Gastroesophageal sphincter (tissue), 4 donors: ENCODE results near the gene UPK3B. TPM values are rescaled to one million over a fixed set of nuclear protein-coding genes. Genes with fewer than 3 reads are reported as not detected.
"Not testable (repeated sequence)": the region's sequence is repeated elsewhere in the genome, so short reads cannot be mapped to it uniquely, and the experiment has no call there.

Experiments used
- ATAC-seq: fragments of 150-250 bp; one replicate; pipeline ENCODE4 v1.9.1; 2016; ENCODE audit warnings: mild to moderate bottlenecking, moderate library complexity
- H3K27ac ChIP-seq, 4 donors: fragments of 200-600 bp; sonication (generic) in 3 of 4; 1 replicate in 3 of 4; 2 replicates in 1 of 4; pipeline ENCODE4 v1.5.1; 2016 to 2019
- H3K27me3 ChIP-seq: fragments of 200-600 bp; sonication (generic); one replicate; pipeline ENCODE4 v1.5.1; 2019
- H3K36me3 ChIP-seq, 2 donors: fragments of 200-600 bp; sonication (generic); one replicate each; pipeline ENCODE4 v1.5.1; 2019; ENCODE audit warnings: control low read depth in 1 of 2
- H3K4me1 ChIP-seq, 3 donors: fragments of 200-600 bp; sonication (generic); 1 replicate in 2 of 3; 2 replicates in 1 of 3; pipeline ENCODE4 v1.5.1; 2016 to 2019; ENCODE audit warnings: control low read depth in 2 of 3
- H3K4me3 ChIP-seq, 2 donors: fragments of 200-600 bp; sonication (generic); one replicate each; pipeline ENCODE4 v1.5.1; 2019; ENCODE audit warnings: mild to moderate bottlenecking in 1 of 2, moderate library complexity in 1 of 2
- H3K9me3 ChIP-seq, 3 donors: fragments of 200-600 bp; sonication (generic); one replicate each; pipeline ENCODE4 v1.5.1; 2017 to 2019; ENCODE audit warnings: control low read depth in 2 of 3
- WGBS, 2 donors: methylation state at CpG; one replicate each; pipeline ENCODE4 v1.1.5; 2018; ENCODE audit warnings: low coverage in 1 of 2; 5-methylcytosine and 5-hydroxymethylcytosine counted together
- total RNA-seq, 4 donors: library from RNA; depleted of rRNA; stranded (reverse); fragments of >200 nt; gene quantifications; one replicate each; pipeline ENCODE4 v1.1.0, GENCODE V29; 2016

The UPK3B gene
- total RNA-seq, 4 donors from 2014 or later, result 0.40 to 0.81 TPM; not detected in 2

DNA sequence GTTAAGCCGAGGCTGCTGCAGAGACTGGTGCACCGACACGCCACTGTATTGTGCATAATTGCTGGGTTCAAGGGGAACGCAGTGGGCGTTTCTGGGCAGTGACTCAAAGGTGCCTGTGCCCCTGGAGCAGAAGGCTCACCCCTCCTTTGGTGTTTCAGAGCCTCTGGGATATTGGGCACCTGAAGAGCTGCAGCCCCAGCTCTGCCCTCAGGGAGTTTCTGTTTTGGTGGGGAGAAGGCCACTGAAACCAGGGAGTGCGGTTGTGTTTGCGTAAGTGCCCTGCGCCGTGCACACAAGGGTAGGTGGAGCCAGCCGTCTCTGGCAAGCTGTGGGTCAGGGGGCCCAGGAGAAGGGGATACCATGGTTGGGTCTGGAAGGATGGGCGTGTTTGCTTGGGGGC lies 34.1 kb upstream of the UPK3B start:
- peaks cover 0 to 21% of the 10 kb centered on the region in 2 donors for H3K36me3 ChIP-seq
- H3K4me1 ChIP-seq, H3K9me3 ChIP-seq, H3K4me3 ChIP-seq, ATAC-seq, H3K27ac ChIP-seq, H3K27me3 ChIP-seq: not testable (repeated sequence)
- no CpG with 5 or more reads among the region's 11 CpGs for WGBS, 2 donors

DNA sequence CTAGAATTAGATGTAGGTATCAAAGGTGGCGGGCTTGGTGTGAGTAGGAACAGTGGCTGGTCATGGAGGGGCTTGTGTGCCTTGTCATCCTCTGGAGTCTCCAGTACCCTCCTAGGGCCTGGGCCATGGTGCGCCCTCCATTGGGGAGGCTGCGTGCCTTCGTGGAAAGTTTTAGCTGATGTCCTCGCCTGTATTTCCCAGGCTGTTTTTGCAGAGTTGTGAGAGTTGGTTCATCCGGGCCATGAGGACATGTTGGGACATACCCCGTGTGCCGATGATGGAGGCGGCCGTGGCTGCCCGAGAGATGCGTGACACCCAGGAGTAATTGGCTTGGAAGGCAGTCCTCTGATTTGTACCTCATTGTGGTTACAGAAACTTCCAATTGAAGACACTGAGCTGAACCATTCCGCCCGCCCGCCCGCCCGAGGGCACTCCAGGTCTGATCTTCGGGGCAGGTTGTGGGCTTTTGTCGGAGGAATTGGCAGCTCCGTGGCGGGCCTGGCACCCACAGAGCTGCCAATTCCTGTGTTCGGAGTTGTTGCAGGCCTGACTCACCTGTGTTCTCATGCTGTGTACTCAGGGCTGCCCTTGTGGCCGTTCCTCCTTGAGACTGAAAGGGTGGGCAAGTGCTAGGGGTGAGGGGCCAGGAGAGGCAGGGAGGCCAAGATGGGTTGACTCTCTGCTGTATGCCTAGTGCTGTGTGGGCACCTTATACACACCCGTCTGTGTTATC lies 33.4 kb upstream of the UPK3B start:
- not testable (repeated sequence) for H3K27me3 ChIP-seq, H3K4me3 ChIP-seq, H3K4me1 ChIP-seq, H3K9me3 ChIP-seq, H3K27ac ChIP-seq, ATAC-seq
- no CpG with 5 or more reads among the region's 24 CpGs for WGBS, 2 donors
- peaks cover 0 to 21% of the 10 kb centered on the region in 2 donors for H3K36me3 ChIP-seq

DNA sequence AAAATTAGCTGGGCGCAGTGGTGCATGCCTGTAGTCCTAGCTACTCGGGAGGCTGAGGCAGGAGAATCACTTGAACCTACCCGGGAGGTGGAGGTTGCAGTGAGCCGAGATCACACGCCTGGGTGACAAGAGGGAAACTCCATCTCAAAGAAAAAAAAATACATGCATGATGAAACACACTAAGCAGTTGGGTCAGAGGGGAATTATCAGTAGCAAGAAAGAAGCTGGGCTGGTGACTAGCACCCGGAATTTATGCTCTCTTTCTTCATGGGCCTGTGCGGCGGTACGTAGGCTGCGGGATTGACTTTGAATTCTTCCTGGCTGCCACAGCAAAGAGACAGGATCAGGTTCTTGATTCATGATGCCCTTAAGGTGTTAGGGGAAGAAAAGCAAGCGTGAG lies 30.7 kb upstream of the UPK3B start:
- not testable (repeated sequence) for H3K9me3 ChIP-seq, ATAC-seq, H3K4me1 ChIP-seq, H3K27ac ChIP-seq, H3K27me3 ChIP-seq, H3K4me3 ChIP-seq
- peaks cover 0 to 39% of the 10 kb centered on the region in 2 donors for H3K36me3 ChIP-seq
- whole genome bisulfite sequencing, 2 donors, result 79 to 100% methylated on average over 1 to 4 of the region's 11 CpGs

DNA sequence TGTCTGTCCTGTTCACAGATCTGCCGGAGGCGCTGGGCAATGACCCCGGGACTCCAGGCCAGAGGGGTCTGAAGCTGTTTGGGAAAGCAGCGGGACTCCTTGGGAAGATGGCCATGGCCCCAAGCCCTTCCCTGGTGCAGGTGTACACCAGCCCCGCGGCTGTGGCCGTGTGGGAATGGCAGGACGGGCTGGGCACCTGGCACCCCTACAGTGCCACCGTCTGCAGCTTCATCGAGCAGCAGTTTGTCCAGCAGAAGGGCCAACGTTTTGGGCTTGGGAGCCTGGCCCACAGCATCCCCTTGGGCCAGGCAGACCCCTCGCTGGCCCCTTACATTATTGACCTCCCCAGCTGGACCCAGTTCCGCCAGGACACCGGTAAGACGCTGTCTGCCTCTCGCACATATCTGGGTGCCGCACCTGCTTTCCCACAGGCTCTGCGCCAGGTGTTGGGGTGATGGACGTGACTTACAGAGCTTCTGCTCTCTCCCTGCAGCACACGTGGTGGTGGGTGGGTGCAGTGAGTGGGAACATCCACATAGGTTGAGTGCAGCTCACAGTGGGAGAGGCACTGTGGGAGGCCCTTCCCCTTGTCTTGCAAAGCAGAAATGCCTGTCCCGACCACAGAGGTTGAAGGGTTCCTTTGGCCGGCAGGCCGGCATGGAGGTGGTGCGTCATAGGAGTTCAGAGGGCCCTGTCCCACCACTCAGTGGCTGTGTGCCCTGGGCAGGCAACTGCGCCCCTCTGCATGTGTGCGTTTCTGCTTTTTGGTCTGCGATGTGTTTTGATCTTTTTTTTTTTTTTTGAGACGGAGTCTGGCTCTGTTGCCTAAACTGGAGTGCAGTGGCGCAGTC lies 29.7 kb upstream of the UPK3B start:
- H3K27ac ChIP-seq, H3K9me3 ChIP-seq, H3K4me3 ChIP-seq, H3K27me3 ChIP-seq, ATAC-seq, H3K4me1 ChIP-seq: not testable (repeated sequence)
- peaks cover 0 to 39% of the 10 kb centered on the region in 2 donors for H3K36me3 ChIP-seq
- 93% methylated on average over 3 of the region's 29 CpGs; no CpG with 5 or more reads in 1 of the 2 donors for WGBS, 2 donors

DNA sequence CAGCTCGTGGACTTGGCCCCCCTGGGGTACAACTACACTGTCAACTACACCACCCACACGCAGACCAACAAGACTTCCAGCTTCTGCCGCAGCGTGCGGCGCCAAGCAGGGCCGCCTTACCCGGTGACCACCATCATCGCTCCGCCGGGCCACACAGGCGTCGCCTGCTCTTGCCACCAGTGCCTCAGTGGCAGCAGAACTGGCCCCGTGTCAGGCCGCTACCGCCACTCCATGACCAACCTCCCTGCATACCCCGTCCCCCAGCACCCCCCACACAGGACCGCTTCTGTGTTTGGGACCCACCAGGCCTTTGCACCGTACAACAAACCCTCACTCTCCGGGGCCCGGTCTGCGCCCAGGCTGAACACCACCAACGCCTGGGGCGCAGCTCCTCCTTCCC lies 27.7 kb upstream of the UPK3B start:
- 86 to 96% methylated on average over 3 to 4 of the region's 24 CpGs for WGBS, 2 donors
- not testable (repeated sequence) for H3K27ac ChIP-seq, H3K27me3 ChIP-seq, H3K9me3 ChIP-seq, ATAC-seq, H3K4me1 ChIP-seq, H3K4me3 ChIP-seq
- peaks cover 0 to 39% of the 10 kb centered on the region in 2 donors for H3K36me3 ChIP-seq

DNA sequence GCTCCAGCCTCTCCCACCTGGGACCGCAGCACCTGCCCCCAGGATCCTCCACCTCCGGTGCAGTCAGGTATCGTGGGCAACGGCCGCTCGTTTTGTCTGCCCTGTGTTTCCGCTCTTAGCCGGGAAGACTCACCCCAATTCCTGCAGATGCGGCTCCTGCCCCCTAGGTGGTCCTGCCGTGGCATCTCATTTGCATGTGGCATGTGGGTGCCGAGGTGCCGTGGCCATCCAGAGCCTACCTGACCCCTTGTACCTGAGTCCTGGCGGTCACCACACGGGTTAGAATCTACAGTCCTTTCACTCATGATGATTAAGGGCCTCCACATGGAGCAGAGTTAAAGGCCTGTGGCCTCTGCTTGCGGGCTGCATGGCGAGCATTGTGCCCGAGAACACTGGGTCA lies 27.3 kb upstream of the UPK3B start:
- not testable (repeated sequence) for H3K4me1 ChIP-seq, H3K27ac ChIP-seq, H3K4me3 ChIP-seq, ATAC-seq, H3K27me3 ChIP-seq, H3K9me3 ChIP-seq
- H3K36me3 ChIP-seq, result peaks cover 0 to 39% of the 10 kb centered on the region in 2 donors
- WGBS, 2 donors, result 81 to 100% methylated on average over 3 to 4 of the region's 17 CpGs

DNA sequence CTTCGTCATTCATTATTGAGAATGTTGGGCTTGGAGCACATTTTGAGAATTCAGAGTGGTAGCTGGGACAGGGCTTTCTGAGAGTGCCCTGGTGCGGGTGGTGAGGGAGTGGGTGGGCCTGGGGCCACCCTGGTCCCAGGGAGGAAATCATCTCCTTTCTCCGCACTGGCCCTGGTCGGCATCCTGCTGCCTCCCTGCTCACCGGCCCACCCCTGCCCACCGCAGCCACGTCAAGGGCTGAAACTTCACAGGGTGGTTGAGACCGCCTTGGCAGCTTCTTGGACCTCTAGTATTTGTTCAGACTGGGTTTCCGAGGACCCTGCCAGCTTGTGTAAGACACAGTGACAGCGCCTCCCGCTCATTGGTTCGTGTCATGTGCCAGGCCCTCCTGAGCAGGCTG lies 25.9 kb upstream of the UPK3B start:
- not testable (repeated sequence) for H3K4me1 ChIP-seq, ATAC-seq, H3K4me3 ChIP-seq, H3K27me3 ChIP-seq, H3K27ac ChIP-seq, H3K9me3 ChIP-seq
- H3K36me3 ChIP-seq, result peaks cover 0 to 39% of the 10 kb centered on the region in 2 donors
- no CpG with 5 or more reads among the region's 12 CpGs for WGBS, 2 donors

DNA sequence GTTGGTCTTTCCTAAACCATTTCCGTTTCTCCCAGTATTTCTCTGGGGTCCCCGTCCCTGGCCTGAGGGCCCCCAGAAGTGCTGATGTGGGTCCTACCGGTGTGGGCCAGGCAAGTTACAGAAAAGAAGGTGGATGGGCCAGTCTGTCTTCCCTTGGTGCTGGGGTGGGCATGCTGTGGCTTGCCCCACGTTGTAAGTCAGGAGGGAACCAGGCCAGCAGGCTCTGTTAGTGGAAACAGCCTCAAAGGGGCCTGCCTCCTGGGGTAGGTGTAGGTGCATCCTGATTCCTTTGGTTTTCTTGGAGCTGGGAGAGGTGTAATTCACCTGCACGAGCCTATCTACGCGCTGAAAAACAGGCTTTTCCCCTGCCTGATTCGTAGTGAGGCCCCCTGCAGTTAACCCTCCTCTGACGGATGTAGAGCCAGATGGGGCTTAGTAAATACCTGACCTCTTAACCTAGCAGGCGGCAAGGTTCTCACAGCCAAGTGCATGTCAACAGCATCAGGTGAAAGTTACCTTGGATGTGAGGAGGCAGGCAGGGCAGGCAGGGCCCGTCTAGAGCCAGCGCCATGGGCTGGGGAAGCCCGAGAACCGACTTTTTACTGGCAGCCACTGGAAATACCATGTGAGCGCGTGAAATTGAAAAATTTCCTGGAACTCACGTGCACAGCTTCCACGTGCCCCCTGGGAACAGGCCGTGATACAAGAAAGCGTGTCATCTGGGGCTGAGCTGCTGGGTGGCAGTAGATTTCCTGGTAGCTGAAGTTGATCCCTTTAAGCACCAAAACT lies 24.3 kb upstream of the UPK3B start:
- not testable (repeated sequence) for H3K27me3 ChIP-seq, H3K9me3 ChIP-seq, H3K4me3 ChIP-seq, H3K4me1 ChIP-seq, ATAC-seq, H3K27ac ChIP-seq
- WGBS, 2 donors, result no CpG with 5 or more reads among the region's 20 CpGs
- H3K36me3 ChIP-seq, result peaks cover 0 to 29% of the 10 kb centered on the region in 2 donors

DNA sequence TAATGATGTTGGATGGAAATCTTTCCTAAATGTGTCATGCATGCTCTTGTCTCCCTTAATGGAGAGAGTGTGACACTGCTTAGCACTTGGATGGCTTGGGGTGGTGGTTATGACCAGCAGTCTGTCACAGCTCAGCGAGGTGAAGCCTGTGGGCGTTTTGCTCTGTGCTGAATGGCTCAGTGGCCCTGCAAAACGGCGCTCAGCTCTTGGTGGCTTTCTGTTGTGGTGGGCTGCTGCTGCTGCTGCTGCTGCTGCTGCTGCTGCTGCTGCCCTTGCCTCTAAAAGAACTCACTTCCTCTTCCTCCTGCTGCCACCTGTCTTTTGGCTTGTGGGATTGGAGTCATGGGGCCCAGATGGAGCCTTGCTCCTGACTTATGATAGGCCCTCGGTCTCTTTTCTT lies 23.7 kb upstream of the UPK3B start:
- peaks cover 0 to 23% of the 10 kb centered on the region in 2 donors for H3K36me3 ChIP-seq
- H3K9me3 ChIP-seq, H3K4me1 ChIP-seq, H3K27ac ChIP-seq, ATAC-seq, H3K27me3 ChIP-seq, H3K4me3 ChIP-seq: not testable (repeated sequence)
- WGBS, 2 donors, result no CpG with 5 or more reads among the region's 5 CpGs

DNA sequence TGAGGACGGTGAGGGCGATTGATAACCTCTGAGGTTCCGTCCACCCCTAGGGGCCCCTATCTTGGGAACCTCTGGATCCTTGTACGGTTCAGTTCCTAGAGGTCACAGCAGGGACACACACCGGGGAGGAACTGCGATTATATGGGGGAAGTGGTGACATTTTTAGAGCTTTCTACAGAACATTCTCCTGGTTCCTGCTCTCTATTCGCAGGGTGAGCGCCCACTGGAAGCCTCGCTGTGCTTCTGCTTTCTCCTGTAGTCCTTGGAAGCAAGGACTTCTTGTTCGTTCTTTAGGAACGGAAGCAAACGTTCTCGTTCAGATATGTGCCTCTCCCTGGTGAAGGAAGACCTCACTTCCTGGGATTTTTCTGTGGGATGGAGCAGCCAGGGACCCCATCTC lies 22.4 kb upstream of the UPK3B start:
- ATAC-seq, result not testable (repeated sequence)

DNA sequence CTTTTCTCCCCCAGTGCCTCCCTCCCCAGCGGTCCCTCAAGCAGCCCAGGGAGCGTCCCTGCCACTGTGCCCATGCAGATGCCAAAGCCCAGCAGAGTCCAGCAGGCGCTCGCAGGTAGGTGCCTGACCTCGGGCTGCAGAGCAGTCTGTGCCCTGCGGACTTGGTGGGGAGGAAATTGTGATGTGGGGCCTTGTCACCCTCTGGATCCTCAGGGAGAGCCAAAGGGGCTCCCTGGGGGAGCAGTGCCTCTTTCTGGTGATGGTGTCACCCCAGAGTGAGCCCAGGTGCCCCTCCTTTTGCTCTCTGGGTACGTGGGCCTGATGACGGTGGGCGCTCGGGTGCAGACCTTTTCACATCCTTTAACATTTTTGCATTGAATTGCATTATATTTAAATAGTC lies 18.2 kb upstream of the UPK3B start:
- H3K27ac ChIP-seq, H3K4me1 ChIP-seq, H3K4me3 ChIP-seq, H3K9me3 ChIP-seq, ATAC-seq, H3K27me3 ChIP-seq: not testable (repeated sequence)
- H3K36me3 ChIP-seq, result peaks cover 0 to 16% of the 10 kb centered on the region in 2 donors
- WGBS, 2 donors, result no CpG with 5 or more reads among the region's 10 CpGs

More for the DNA sequence above, 22.4 kb upstream of the UPK3B start:
- H3K9me3 ChIP-seq, H3K27me3 ChIP-seq, H3K4me3 ChIP-seq, H3K27ac ChIP-seq, H3K4me1 ChIP-seq: not testable (repeated sequence)
- H3K36me3 ChIP-seq, result peaks cover 0 to 15% of the 10 kb centered on the region in 2 donors
- WGBS, 2 donors, result no CpG with 5 or more reads among the region's 13 CpGs

DNA sequence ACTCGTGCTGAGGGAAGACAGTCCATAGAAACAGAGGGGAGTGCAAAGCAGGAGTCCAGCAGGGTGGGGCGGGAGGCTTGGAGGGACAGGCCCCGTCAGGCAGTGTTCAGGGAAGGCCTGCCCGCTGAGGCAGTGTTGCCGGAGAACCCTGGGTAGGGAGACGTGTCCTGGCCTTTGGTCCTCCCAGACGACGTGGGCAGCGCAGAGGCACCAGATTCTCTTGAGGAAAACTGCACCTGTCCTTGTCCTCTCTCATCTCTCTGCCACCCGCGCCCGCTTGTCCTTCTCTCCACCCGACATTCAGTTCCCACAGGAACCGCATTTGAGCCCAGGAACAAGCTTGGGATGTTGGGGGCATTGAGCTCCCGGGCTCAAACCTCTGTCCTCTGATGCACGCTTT lies 14.6 kb upstream of the UPK3B start:
- H3K27ac ChIP-seq, H3K9me3 ChIP-seq, H3K27me3 ChIP-seq, H3K4me3 ChIP-seq, ATAC-seq, H3K4me1 ChIP-seq: not testable (repeated sequence)
- no CpG with 5 or more reads among the region's 16 CpGs for WGBS, 2 donors
- H3K36me3 ChIP-seq, result peaks cover 0 to 18% of the 10 kb centered on the region in 2 donors
